Skin epidermis (tissue), 12 donors: ENCODE data around the gene CDC42BPA.

Experiments
- H3K27ac ChIP-seq, 21 experiments: fragments of 200-600 bp; sonication (generic) in 11 of 21; one replicate each; pipeline ENCODE4 v1.5.0; 2020; ENCODE audit warnings: mild to moderate bottlenecking in 3 of 21, inconsistent platforms in 2 of 21, moderate library complexity in 2 of 21
- H3K4me3 ChIP-seq, 7 experiments: fragments of 200-600 bp; sonication (generic) in 2 of 7; one replicate each; pipeline ENCODE4 v1.5.0; 2020; ENCODE audit warnings: inconsistent platforms in 2 of 7, mild to moderate bottlenecking in 2 of 7, moderate library complexity in 1 of 7

The CDC42BPA gene

GRCh38 chr1:227314014-227314848 lies 4.1 kb downstream of the CDC42BPA start:
- Histone ChIP-seq H3K27ac (no peak overlapping the region), H3K4me3 (peak overlapping the region in 1 of 7 experiments; percentile 90)

GRCh38 chr1:227312361-227313025 lies 5.8 kb downstream of the CDC42BPA start:
- H3K4me3 ChIP-seq = no peak overlapping the region
- no peak overlapping the region for H3K27ac ChIP-seq

GRCh38 chr1:227311389-227312001 lies 6.8 kb downstream of the CDC42BPA start:
- no peak overlapping the region for H3K4me3 ChIP-seq
- H3K27ac ChIP-seq = no peak overlapping the region

GRCh38 chr1:227308367-227309336 lies 9.6 kb downstream of the CDC42BPA start:
- H3K27ac ChIP-seq = no peak overlapping the region
- no peak overlapping the region for H3K4me3 ChIP-seq

- H3K27ac ChIP-seq = no peak overlapping the region
- H3K4me3 ChIP-seq = no peak overlapping the region
Observed at GRCh38 chr1:227306689-227307088, 11.6 kb downstream of the CDC42BPA start.

GRCh38 chr1:227305894-227306626 lies 12.2 kb downstream of the CDC42BPA start:
- Histone ChIP-seq H3K4me3 (no peak overlapping the region), H3K27ac (no peak overlapping the region)

- H3K4me3 ChIP-seq = no peak overlapping the region
- H3K27ac ChIP-seq = no peak overlapping the region
Observed at GRCh38 chr1:227304665-227305064, 13.6 kb downstream of the CDC42BPA start.

GRCh38 chr1:227303662-227304061 lies 14.6 kb downstream of the CDC42BPA start:
- no peak overlapping the region for H3K4me3 ChIP-seq
- H3K27ac ChIP-seq = no peak overlapping the region

GRCh38 chr1:227300682-227301081 lies 17.6 kb downstream of the CDC42BPA start:
- H3K27ac ChIP-seq = no peak overlapping the region
- H3K4me3 ChIP-seq = no peak overlapping the region

- no peak overlapping the region for H3K4me3 ChIP-seq
- H3K27ac ChIP-seq = peak overlapping the region in 2 of 21 experiments; percentile 39 to 64
Observed at GRCh38 chr1:227299688-227300087, 18.6 kb downstream of the CDC42BPA start.

GRCh38 chr1:227299241-227299627 lies 19.1 kb downstream of the CDC42BPA start:
- H3K4me3 ChIP-seq = no peak overlapping the region

GRCh38 chr1:227298512-227299240 lies 19.6 kb downstream of the CDC42BPA start:
- H3K4me3 ChIP-seq = no peak overlapping the region
- H3K27ac ChIP-seq = peak overlapping the region in 3 of 21 experiments; percentile 16 to 64 (median 39)

More at GRCh38 chr1:227299241-227299627, 19.1 kb downstream of the CDC42BPA start:
- peak overlapping the region in 2 of 21 experiments; percentile 39 to 64 for H3K27ac ChIP-seq

- Histone ChIP-seq H3K4me3 (no peak overlapping the region), H3K27ac (no peak overlapping the region)
Observed at GRCh38 chr1:227297073-227297793, 21.1 kb downstream of the CDC42BPA start.

GRCh38 chr1:227295609-227296008 lies 22.7 kb downstream of the CDC42BPA start:
- H3K4me3 ChIP-seq = no peak overlapping the region
- no peak overlapping the region for H3K27ac ChIP-seq

- Histone ChIP-seq H3K4me3 (no peak overlapping the region), H3K27ac (no peak overlapping the region)
Observed at GRCh38 chr1:227285745-227286144, 32.5 kb downstream of the CDC42BPA start.

GRCh38 chr1:227281371-227281770 lies 36.9 kb downstream of the CDC42BPA start:
- H3K27ac ChIP-seq = no peak overlapping the region
- H3K4me3 ChIP-seq = no peak overlapping the region

- Histone ChIP-seq H3K27ac (no peak overlapping the region), H3K4me3 (no peak overlapping the region)
Observed at GRCh38 chr1:227280836-227281235, 37.5 kb downstream of the CDC42BPA start.
